HS-27A (cell line): ENCODE data around the gene VEGFD.
A peak's percentile ranks its signal among the peaks of the same experiment; 100 is the strongest.
"Not testable (repeated sequence)": the region's sequence is repeated elsewhere in the genome, so short reads cannot be mapped to it uniquely, and the experiment has no call there.

ENCODE experiments used
- DNase-seq: peaks from one replicate; pipeline ENCODE4 v3.0.0-alpha.2; 2012; ENCODE audit warnings: low read depth, missing footprints

Gene VEGFD

DNA sequence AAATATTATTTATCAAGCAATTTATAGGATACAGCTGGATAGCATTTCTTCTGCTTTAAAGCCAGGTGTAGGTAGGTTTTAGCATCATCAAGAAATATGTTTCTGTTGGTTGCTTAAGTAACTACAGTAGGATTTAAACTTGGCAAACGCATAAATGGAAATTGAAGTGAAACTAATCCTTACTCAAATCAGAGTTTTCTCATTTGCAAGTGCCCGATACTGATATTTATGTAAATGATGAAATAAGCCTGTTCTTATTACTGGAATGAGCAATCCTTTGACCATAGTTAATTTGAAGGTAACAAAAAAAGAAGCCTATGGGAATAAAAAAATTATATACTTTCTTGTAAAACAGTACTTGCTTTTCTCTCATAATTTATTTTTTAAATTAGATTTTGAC lies 25.7 kb downstream of the VEGFD start:
- DNase-seq, result no peak

DNA sequence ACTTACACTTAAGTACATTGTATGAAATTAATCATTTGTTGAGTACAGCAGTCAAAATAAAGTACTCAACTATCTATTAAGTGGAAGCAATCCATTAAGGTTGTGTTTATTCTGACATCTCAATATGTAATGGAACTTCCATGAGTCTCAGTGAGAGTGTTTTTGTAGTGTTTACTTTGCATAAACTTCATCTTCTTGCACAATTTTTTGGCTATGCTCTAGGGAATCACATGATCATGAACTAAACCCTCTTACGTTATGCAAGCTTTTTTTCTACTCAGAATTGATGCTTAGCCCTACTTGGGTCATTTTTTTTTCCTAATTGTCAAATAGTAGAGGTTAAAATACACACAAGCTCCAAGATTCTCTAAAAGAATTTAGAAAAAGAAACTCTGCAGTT lies 27.8 kb downstream of the VEGFD start:
- DNase-seq, result no peak

DNA sequence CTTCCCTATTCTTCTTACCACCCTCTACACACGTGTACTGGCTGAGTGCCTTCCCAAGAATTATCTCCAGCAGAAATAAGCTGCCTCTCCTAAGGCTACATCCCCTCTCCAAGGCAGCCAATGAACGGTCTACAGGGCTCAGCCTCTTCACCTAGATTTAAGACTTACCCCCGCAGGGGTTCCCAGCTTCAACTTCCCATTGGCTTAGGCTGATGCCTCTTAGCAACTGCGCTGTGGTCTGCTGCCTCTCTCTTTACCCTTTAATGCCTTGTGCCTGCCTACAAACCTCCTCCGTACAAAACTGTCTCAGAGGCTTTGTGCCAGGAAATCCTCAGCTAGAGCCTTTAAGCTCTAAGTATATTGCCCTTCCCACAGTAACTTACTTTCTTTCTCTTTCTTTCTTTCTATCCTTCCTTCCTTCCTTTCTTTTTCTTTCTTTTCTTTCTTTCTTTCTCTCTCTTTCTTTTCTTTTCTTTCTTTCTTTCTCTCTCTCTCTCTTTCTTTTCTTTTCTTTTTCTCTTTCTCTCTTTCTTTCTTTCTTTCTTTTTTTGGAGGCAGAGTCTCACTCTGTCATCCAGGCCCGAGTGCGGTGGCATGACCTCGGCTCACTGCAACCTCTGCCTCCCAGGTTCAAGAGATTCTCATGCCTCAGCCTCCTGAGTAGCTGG lies 33.8 kb downstream of the VEGFD start:
- DNase-seq, result no peak

DNA sequence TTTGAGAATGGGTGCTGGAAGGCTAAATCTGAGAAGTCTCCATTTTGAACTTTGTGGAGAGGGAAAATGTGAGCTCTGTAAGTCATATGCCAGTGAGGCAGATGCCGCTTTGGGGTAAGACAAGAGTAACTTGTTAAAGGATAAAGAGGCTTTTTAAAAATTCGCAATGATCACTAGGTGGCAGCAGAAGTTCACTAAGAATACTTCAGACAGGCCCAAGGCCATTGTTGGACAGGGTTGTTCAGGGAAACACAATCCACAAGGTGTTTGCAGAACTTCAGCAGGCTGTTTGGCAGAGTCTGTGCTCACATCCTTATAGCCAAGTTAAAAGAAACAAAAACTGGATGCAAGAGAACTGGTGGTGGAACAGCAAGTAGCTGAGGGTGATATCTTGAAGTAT lies 35.2 kb downstream of the VEGFD start:
- no peak for DNase-seq

DNA sequence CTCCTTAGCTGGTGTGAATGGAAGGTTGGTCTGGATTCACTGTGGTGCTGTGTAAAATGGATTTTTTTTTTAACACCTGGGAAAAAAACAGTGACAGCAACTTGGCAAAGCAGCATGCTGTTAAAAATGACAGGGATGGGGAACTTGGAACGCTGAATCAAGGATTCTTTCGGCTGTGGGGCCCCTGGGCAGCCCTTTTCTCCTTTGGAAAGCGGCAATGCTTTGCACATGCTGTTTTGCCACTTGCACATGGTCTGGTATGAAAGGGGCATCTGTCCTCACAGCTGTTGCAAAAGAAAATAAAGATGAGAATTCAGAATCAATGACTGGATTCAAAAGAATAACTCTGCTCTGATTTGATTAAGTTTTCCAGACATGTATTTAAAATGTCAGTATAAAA lies 38.2 kb downstream of the VEGFD start:
- DNase-seq, result no peak

DNA sequence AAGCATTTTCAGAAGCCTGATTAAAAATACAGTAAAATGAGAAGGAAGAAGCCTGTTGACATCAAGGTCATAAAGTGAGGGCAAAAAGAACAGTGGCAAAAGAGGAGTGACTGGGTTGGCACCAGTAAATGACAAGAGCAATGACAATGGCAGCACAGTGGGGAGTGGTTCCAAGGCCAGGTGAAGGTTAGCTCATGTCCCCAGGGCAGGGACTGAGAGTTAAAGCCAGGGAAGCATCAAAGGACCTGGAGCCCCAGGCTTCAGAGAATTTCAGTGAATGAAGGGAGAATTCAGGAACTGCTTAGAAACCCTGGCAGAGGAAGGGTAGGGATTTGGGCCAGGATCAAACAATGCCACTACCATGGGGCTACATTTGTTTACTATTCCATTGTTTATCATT lies 40.1 kb downstream of the VEGFD start:
- DNase-seq, result no peak

DNA sequence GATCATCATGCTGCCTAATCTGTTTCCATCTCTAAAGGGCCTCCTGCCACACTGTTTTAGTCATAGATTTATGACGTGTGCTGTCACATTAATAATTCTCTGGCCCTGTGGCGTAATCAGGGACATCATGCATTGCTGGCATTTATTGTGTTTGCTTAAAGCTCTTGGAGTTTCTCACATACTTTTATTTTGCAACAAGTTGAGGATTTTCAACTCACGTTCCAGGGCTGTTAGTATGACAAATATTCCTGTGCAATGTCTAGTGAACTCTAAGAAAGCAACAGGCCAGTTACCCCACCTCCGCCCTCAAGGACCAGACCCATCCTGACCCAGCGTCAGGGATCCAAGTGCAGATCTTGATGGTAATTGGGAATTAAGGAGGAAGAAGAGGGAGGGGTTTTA lies 41.1 kb downstream of the VEGFD start:
- no peak for DNase-seq

DNA sequence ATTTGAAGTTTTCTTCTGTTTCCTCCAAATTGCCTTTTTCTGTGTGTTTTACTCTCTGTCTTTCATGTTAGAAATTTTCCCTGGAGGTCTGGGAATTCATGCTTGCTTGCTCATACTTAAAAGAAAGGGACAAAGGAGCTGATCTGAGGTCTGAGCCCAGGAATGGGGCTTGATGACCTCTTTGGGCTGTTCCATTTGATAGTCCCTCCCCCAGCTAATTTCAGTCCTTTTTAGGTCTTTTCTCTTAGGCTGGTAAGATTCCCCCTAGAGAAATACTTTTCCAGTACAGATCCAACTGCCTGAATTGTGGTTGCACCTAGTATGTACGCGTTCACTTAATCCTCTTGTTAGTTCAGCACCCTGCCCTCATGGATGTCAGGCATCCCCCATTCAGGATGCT lies 43.3 kb downstream of the VEGFD start:
- DNase-seq, result no peak

DNA sequence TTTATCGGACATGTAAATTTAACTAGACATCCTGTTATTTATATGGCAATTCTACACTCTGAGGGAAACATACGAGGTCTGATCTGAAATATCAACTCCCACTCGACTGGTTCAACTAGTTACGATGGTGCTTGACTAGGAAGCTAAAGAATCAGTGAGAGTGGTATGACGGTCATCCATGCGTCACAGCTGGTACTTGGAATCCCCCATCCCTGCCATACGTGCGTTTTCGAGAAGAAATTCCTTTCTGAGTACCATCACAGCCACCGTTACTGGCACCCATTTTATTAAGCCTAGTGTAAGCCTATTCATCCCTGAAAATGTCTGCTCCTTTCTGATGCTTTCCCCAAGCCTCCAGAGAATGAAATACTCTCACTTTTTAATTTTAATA lies 48.2 kb downstream of the VEGFD start:
- no peak for DNase-seq

DNA sequence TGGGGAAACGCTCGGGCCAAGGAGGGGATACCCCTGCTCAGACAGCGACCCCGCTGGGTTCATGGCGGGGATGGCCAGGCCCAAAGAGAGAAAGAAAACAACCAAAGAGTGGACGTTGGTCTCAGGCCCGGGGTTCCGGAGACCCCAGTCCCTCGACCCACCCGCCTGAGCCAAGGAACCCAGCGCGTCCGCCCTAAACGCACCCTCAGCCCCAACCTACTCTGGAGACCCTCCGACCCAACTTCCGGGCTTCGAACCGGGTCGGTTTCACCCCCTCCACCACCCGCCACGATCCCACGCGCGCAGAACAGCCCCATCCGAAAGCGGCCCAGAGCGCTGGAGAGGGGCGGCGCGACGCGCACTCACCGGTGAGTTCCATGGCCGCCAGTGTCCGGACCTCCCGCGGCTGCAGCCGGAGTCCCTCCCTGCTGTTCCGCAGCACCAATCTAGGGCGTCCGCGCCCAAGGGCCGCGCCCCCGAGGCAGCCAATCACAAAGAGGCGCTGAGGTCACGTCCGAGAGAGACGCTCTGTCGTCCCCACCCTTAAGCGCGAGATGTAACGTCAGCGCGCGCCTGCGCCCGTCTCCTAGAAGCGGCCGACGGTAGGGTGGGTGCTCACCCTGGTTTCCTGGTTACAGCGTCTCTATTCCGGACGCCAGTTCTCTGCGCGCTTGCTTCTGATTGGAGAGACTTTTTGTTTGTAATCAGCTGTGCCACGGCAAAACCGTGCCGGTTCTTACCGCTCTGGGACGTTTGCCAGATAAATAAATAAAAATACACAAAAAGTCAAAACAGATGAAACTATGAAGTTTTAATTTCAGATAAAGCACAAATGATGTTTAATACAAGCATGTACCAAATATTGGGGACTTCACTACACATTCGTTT lies 48.8 kb downstream of the VEGFD start, which contains the start of gene PIGA:
TSS of gene PIGA (minus strand) at position 389 of the 888 bp plus-strand sequence. CDS start 3,593 bp downstream, outside the sequence.
- peak; percentile 72 for DNase-seq

DNA sequence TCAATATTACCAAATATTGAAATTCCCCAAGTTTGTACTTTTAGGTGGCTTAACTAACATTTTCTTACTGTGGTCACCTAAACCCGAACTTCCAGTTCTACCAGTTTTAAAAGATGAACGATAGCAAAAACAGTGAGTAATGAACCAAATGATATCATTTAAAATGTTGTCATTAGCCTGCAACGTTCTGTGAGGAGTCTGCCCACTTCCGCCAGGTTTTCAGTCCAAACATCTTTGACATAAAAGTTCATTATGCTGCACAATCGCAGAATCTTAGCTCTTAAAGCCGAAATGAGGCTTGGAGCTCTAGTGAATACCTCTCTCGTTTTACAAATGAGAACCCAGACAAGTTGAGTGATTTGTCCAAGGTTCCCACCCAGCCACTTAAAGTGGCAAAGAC lies 49.7 kb downstream of the VEGFD start:
- DNase-seq, result no peak

DNA sequence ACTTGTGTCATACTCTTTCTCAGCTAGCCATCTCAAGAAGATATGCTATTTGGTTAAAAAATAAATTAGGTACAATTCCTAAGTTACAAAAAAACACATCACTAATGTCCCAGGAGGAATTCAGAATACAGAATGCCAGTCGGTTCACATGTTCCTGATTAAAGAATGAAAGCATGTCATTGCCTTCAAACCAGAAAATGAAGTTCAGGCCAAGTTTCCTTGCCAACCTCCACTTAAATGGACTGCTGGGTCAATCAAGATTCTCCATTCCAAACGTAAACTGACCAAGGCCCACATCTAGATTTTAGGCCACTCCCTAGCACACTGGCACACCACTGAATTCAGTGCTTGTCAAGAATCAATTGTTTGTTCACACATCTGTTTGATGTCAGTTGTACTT lies 55.4 kb downstream of the VEGFD start:
- no peak for DNase-seq

DNA sequence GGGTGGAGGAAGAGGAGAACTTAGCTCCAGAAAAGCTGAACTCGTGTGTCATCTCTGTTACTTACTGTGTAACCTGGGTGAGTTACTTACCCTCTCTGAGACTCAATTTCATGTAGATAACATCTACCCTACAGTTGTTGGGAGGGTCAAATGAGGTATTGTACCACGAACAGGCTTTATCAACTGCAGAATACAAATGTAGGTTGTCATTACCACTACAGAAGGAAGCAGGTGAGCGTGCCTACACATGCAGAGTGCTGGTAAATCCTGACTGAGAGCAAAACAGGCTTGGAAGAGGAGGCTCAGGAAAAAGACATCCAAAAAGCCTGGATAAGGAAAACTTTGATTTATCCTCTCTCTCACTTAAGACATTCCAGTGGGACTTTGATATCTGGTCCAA lies 56.1 kb downstream of the VEGFD start:
- no peak for DNase-seq

DNA sequence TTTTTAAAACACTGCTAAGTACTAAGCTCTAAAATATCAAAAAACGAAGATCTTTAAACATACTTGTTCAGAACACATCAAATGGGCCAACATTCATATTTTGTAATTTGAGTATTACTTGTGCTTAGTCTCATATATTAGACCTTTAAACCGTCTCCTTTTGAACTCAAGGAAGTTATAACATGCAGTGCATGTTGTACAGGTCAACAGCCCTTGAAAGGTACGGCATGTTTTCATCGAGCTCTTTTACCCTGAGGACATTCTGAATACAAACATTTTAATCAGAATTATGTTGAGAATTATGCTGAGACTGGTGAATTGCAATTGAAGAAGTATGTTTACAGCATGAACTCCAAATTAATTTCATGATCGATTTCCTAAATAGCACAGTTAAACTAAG lies 61.7 kb downstream of the VEGFD start:
- no peak for DNase-seq

DNA sequence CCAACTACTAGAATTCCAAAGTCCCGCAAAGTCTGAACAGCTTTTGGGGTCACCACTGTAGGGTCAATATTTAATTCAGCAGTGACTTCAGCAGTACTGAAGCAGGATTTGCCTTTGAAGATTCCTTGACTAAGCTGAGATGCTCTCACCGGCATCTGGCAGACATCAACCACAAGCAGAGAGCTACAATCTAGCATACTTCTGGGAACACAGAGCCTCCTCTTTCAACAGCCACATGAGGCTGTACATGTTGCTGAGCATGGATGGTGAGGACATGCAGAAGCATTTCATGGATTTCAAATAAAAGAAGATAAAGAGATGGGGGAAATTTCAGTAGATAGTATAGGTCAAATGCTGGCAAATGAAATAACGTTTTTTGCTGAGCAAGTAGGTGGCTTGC lies 62.1 kb downstream of the VEGFD start:
- DNase-seq, result no peak

DNA sequence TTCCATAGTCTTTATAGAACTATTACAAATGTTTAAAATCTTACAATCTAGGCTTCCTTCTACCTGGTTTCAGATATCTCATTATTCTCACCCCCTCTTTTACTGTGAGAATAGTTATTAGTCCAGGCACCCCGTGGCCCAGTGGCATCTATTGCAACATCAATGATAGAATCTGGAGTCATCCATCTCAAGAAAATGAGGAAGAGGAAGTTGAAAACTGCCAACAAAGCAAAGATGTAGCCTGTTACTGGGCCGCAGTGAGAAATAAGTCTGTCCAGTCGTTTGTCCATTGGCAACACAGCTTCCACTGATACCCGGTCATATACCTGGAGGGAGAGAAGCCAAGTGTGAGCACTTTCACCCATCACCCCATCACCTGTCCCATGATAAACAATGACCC lies 62.8 kb downstream of the VEGFD start:
- DNase-seq, result no peak

DNA sequence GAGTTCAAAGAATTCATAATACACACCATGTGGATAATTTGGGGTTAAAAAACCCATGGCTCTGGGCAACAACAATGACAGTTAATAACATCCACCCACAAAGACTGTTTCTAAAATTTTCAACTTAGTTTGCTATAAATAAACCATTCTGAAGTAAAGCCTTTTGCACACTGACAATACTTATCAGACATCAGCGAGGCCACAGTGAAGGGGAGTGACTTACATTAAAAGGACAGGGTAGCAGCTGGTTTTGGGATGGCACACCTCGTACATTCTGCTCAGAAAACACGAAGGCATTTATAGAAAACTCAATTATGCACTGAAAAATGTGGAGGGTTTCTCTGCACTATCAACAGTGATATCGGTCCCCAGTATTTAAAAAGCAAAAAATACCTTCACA lies 63.9 kb downstream of the VEGFD start:
- DNase-seq, result no peak

DNA sequence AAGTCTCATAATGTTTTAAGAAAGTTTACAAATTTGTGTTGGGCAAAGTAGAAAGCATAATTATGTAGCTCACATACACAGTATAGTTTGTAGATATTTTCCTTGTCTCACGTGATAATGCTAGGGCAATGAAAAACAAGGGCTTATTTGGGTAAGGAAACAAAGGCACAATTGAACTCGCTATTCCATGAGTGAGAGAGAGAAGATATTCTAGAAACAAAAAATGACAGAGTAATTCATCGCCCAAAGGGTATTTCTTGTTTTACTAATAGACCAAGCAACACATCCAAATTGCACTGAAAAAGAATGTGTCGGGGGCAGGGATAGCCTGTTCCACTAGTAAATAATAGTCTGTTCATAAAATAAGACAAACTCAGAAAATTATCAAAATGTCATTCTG lies 65.1 kb downstream of the VEGFD start:
- DNase-seq, result no peak

DNA sequence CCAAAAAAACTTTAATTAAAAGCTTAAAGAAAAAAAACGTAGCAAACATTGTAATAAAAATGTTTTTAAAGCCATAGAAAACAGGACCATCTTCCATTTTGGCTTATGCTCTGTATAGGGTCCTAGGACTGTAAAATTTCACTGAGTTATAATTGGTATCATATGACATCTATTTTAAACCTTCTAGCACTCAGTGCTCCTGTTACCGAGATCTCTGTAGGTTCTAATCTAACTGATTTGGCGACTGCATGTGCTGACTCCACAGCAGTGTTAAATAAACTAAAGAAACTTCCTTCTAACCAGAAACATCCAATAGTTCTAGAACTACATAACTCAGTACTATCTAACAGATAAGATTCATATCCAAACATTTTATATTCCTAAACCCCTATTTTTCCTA lies 68.7 kb downstream of the VEGFD start, which contains the start of gene ASB11:
TSS of gene ASB11 (minus strand) at position 132 of the 400 bp plus-strand sequence. CDS start at position 97, 35 bp downstream.
- DNase-seq, result no peak

DNA sequence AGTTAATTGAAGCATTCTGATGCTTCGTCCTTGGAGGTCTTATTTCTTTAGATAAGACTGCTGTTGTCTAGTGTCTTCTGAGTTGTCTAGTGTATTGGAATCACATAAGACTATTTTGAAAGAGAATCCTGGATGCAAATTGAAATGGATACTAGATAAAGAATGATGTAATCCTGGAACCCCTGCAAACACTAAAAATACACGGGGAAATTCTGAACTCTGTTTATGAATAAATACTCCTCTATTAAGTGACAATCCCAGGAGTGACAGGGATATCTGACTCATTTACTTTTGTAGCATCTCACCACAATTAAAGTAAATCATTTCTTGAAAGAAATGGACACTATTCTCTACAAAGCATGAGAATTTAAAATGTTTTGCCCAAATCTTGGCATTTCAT lies 69.7 kb downstream of the VEGFD start:
- no peak for DNase-seq

DNA sequence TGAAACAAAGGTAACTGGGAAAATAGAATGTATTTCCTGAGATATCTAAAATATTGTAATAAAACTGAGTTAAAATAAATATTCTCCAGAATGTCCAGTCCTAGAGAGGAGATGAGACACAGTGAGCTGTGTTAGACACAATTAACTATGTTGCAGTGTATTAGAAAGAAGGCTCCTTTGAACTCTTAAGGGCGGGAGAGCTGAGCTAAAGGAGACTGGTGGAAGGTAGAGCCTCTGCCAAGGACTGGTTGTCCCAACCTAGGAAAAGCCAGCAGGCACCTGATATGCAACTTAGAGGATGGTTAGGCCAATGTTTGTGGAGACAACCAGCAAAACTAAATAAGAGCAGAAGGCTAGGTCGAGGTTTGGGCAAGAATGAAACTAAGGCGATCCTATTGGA lies 73.1 kb downstream of the VEGFD start:
- no peak for DNase-seq

DNA sequence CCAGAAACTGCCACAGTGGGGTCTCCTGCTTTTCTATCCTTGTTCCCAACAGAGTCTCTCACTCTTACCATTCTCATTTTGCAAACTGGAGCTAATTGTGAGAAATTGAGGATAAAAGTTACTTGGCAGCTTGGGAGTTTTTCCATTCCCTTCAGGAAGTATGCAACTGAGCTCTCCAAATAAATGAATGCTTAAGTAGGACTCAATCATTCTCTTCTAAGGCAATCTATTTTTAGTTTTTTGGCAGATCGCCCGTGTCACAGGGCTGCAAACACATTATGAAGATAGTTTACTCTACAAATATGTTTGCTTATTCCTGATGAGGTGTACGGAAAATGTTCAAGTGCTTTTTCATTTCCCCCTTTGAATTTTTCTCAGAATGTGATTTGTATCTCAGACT lies 74.1 kb downstream of the VEGFD start:
- no peak for DNase-seq

DNA sequence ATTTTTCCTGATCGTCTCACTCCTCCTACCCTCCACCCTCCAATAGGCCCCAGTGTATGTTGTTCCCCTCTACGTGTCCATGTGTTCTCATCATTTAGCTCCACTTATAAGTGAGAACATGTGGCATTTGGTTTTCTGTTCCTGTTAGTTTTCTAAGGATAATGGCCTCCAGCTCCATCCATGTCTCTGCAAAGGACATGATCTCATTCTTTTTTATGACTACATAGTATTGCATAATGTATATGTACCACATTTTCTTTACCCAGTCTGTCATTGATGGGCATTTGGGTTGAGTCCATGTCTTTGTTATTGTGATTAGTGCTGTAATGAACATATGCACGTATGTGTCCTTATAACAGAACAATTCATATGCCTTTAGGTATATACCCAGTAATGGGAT lies 78.3 kb downstream of the VEGFD start:
- DNase-seq, result not testable (repeated sequence)

DNA sequence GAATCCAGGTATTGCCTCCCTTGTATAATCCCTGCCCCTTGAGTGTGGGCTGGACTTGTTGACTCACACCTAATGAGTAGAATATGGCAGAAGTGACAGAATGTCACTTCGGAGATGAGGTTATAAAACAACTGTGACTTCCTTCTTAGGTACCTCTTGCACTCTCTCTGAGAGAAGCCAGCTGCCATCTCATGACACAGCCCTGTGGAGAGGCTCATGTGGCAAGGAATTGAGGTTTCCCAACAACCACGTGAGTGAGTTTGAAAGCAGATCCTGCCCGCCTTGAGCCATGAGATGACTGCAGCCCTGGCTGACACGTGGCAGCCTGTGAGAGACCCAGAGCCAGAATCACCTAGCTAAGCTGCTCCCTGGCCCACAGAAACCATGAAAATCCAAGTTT lies 82.3 kb downstream of the VEGFD start:
- DNase-seq, result no peak
